Measurements from ENCODE around the gene CFAP92. TPM values are rescaled to one million over a fixed set of nuclear protein-coding genes. Genes with fewer than 3 reads are reported as not detected.

The CFAP92 gene
- total and polyA plus RNA-seq, 10 donors: 0.29 to 3.1 (median 1.3) TPM

- Histone ChIP-seq H3K4me3 (no peak overlapping the region), H3K27ac (peak overlapping the region in 6 of 8 donors; percentile 72 to 83 (median 78)), H3K4me1 (peaks cover 7 to 56% (median 28%) of the 10 kb centered on the region in 6 donors), H3K9me3 (no peaks in the 10 kb centered on the region), H3K36me3 (no peaks in the 10 kb centered on the region), H3K27me3 (replicated peaks in 1 of 7) (peaks cover 0 to 26% (median 0%) of the 10 kb centered on the region in 7 donors)
- no peak for DNase-seq
- TF ChIP-seq CTCF (IDR thresholded peaks at IDR 0.05 in 8 of 11, conservative IDR thresholded peaks at IDR 0.05 in 3 of 11): no peak
- peak in 2 of 3 donors; percentile 41 to 62 for TF ChIP-seq POLR2AphosphoS5 (IDR thresholded peaks at IDR 0.05)
- 64 to 81% (median 72%) methylated on average over 9 to 10 of the region's 10 CpGs for WGBS, 5 donors
- intact Hi-C loops (cut with DNase I; ENCODE audit: low total_unique reads): no loop called here
Measured at GRCh38 chr3:129036222-129037092, 42.6 kb upstream of the CFAP92 start.

GRCh38 chr3:129035360-129036221, 41.7 kb upstream of the CFAP92 start:
- DNase-seq: no peak
- Histone ChIP-seq H3K9me3 (no peaks in the 10 kb centered on the region), H3K27me3 (replicated peaks in 1 of 7) (peaks cover 0 to 20% (median 0%) of the 10 kb centered on the region in 7 donors), H3K27ac (peak overlapping the region in 6 of 8 donors; percentile 72 to 83 (median 78)), H3K4me3 (no peak overlapping the region), H3K4me1 (peaks cover 7 to 56% (median 28%) of the 10 kb centered on the region in 6 donors), H3K36me3 (no peaks in the 10 kb centered on the region)
- intact Hi-C loops (cut with DNase I; ENCODE audit: low total_unique reads): no loop called here
- 60 to 67% (median 63%) methylated on average over 11 of the region's 11 CpGs for WGBS, 5 donors
- no peak for TF ChIP-seq POLR2A (IDR thresholded peaks at IDR 0.05)
- TF ChIP-seq POLR2AphosphoS5 (IDR thresholded peaks at IDR 0.05): peak in 1 of 3 donors; percentile 64

GRCh38 chr3:129034642-129035041, 40.8 kb upstream of the CFAP92 start:
- H3K27me3 ChIP-seq (replicated peaks in 1 of 7): peaks cover 0 to 17% (median 0%) of the 10 kb centered on the region in 7 donors
- H3K4me3 ChIP-seq: no peak overlapping the region
- TF ChIP-seq POLR2A (IDR thresholded peaks at IDR 0.05): no peak
- no peak for TF ChIP-seq POLR2AphosphoS5 (IDR thresholded peaks at IDR 0.05)
- TF ChIP-seq CTCF (IDR thresholded peaks at IDR 0.05 in 8 of 11, conservative IDR thresholded peaks at IDR 0.05 in 3 of 11): no peak
- H3K36me3 ChIP-seq: no peaks in the 10 kb centered on the region
- 70 to 90% (median 75%) methylated on average over 6 of the region's 6 CpGs for WGBS, 5 donors
- H3K4me1 ChIP-seq: peaks cover 7 to 53% (median 27%) of the 10 kb centered on the region in 6 donors
- H3K9me3 ChIP-seq: no peaks in the 10 kb centered on the region
- peak overlapping the region in 6 of 8 donors; percentile 16 to 83 (median 77) for H3K27ac ChIP-seq
- no peak for DNase-seq
- intact Hi-C loops (cut with DNase I; ENCODE audit: low total_unique reads): no loop called here

DNA sequence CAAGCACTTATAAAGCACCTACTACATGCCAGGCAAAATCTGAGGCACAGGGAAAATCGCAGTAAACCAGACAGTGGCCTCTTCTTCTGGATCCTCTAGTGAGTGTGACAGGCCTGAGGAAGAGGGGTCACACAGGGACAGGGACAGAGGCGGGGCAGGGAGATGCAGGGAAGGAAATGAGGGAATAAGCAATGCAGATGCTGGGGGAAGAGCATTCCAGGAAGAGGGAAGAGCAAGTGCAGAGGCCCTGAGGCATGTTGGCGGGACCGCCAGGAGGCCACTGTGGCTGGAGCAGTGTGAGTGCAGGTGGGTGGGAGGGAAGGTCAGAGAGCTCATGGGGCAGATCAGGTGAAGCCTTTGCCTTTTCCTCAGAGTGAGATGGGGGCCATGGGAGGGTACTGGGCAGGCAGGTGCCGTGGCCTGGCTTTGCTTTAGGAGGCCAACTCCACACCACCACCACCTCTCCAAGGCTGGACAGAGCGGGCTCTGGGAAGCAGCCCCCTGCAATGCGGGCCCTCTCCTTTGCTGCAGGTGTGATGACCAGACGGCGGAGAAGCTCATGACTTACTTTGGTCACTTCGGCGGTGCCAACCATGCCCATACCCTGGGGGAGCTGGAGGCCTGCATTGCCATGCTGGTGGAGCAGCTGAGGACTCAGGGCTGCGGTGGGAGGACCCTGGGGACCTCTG, 39.9 kb upstream of the CFAP92 start:
- no peak for DNase-seq
- Histone ChIP-seq H3K4me1 (peaks cover 7 to 45% (median 23%) of the 10 kb centered on the region in 6 donors), H3K27ac (peak overlapping the region in 5 of 8 donors; percentile 11 to 83 (median 76)), H3K27me3 (replicated peaks in 1 of 7) (peaks cover 0 to 8% (median 0%) of the 10 kb centered on the region in 7 donors), H3K4me3 (no peak overlapping the region), H3K36me3 (no peaks in the 10 kb centered on the region), H3K9me3 (no peaks in the 10 kb centered on the region)
- WGBS, 5 donors: 82 to 90% (median 84%) methylated on average over 12 of the region's 12 CpGs
- intact Hi-C loops (cut with DNase I; ENCODE audit: low total_unique reads): no loop called here
- TF ChIP-seq POLR2AphosphoS5 (IDR thresholded peaks at IDR 0.05): peak in 2 of 3 donors; percentile 27 to 43
- no peak for TF ChIP-seq POLR2A (IDR thresholded peaks at IDR 0.05)

Data from spleen (tissue), 11 donors.